Small intestine (tissue), 7 donors: ENCODE data around the gene DHRSX. TPM values are rescaled to one million over a fixed set of nuclear protein-coding genes. Genes with fewer than 3 reads are reported as not detected.

ENCODE experiments used
- DNase-seq, 2 donors: peaks; one replicate each; pipeline versions ENCODE4 v3.0.0 to v3.0.0-alpha.2; 2013
- FAIRE-seq: peaks from 2 replicates; lab custom pipeline; 2012; peaks lifted over from hg19 to GRCh38; lab: Jason Lieb, UNC
- H3K27ac ChIP-seq, 3 donors: one replicate each; pipeline ENCODE4 v1.5.1; 2013; ENCODE audit warnings: low read length in 2 of 3, mild to moderate bottlenecking in 2 of 3, control low read depth in 1 of 3, inconsistent platforms in 1 of 3, low read depth in 1 of 3, moderate library complexity in 1 of 3
- H3K27me3 ChIP-seq, 3 donors: one replicate each; pipeline ENCODE4 v1.6.1; 2013; ENCODE audit warnings: low read length in 3 of 3, inconsistent platforms in 1 of 3; ENCODE audit not compliant: control insufficient read depth in 3 of 3, insufficient read depth in 3 of 3
- H3K36me3 ChIP-seq, 3 donors: one replicate each; pipeline ENCODE4 v1.6.1; 2013; ENCODE audit warnings: low read length in 3 of 3, inconsistent platforms in 1 of 3, low read depth in 1 of 3, mild to moderate bottlenecking in 1 of 3, moderate library complexity in 1 of 3; ENCODE audit not compliant: control insufficient read depth in 3 of 3, insufficient read depth in 2 of 3
- H3K4me1 ChIP-seq, 3 donors: one replicate each; pipeline ENCODE4 v1.6.1; 2013; ENCODE audit warnings: low read length in 2 of 3, inconsistent platforms in 1 of 3, low read depth in 1 of 3, mild to moderate bottlenecking in 1 of 3, moderate library complexity in 1 of 3; ENCODE audit not compliant: control insufficient read depth in 3 of 3, insufficient read depth in 2 of 3
- H3K4me3 ChIP-seq, 3 donors: one replicate each; pipeline ENCODE4 v1.5.1; 2013; ENCODE audit warnings: low read length in 3 of 3, control low read depth in 1 of 3, inconsistent platforms in 1 of 3, low read depth in 1 of 3, mild to moderate bottlenecking in 1 of 3, moderate library complexity in 1 of 3
- H3K9me3 ChIP-seq, 2 donors: one replicate each; pipeline ENCODE4 v1.6.1; 2013; ENCODE audit warnings: low read depth in 1 of 2, low read length in 1 of 2; ENCODE audit not compliant: control insufficient read depth in 2 of 2, insufficient read depth in 1 of 2
- WGBS, 3 donors: extraction: QIAGEN DNeasy Blood & Tissue Kit; methylation state at CpG; one replicate each; pipeline ENCODE4 v1.1.7; 2013; 5-methylcytosine and 5-hydroxymethylcytosine counted together
- polyA plus RNA-seq, 4 donors: library from polyadenylated mRNA; stranded (reverse) in 3 of 4; unstranded in 1 of 4; fragments of 200-250 nt in 3 of 4; fragments of 120-200 nt in 1 of 4; gene quantifications; one replicate each; pipeline versions ENCODE4 v1.2.1 to v1.2.3, GENCODE V29; 2013
- donor health status: healthy with polysubstance abuse.
- donor health status: control.
- donor health status: control.
- donor health status: Bipolar disorder and iron deficiency.
- donor health status: healthy.

DHRSX gene
- polyA plus RNA-seq, 4 donors = 7.2 to 25.2 (median 12.1) TPM

- Histone ChIP-seq H3K27ac (no peak overlapping the region), H3K4me3 (no peak overlapping the region), H3K4me1 (no peaks in the 10 kb centered on the region), H3K27me3 (no peaks in the 10 kb centered on the region), H3K36me3 (no peaks in the 10 kb centered on the region), H3K9me3 (peaks cover 0 to 30% of the 10 kb centered on the region in 2 donors)
- DNase-seq (no peak), FAIRE-seq (no peak)
- WGBS, 3 donors = 34 to 67% (median 60%) methylated on average over 14 of the region's 14 CpGs
These were observed 312.4 kb downstream of the DHRSX start for GRCh38 chrX:2188330-2188792.

- WGBS, 3 donors = 90 to 93% (median 91%) methylated on average over 14 to 15 of the region's 15 CpGs
- Histone ChIP-seq H3K4me1 (no peaks in the 10 kb centered on the region), H3K27me3 (no peaks in the 10 kb centered on the region), H3K4me3 (no peak overlapping the region), H3K9me3 (peaks cover 0 to 30% of the 10 kb centered on the region in 2 donors), H3K36me3 (no peaks in the 10 kb centered on the region), H3K27ac (no peak overlapping the region)
- no peak for FAIRE-seq
- no peak for DNase-seq
These were observed 313.2 kb downstream of the DHRSX start for GRCh38 chrX:2187352-2188115.

DNA sequence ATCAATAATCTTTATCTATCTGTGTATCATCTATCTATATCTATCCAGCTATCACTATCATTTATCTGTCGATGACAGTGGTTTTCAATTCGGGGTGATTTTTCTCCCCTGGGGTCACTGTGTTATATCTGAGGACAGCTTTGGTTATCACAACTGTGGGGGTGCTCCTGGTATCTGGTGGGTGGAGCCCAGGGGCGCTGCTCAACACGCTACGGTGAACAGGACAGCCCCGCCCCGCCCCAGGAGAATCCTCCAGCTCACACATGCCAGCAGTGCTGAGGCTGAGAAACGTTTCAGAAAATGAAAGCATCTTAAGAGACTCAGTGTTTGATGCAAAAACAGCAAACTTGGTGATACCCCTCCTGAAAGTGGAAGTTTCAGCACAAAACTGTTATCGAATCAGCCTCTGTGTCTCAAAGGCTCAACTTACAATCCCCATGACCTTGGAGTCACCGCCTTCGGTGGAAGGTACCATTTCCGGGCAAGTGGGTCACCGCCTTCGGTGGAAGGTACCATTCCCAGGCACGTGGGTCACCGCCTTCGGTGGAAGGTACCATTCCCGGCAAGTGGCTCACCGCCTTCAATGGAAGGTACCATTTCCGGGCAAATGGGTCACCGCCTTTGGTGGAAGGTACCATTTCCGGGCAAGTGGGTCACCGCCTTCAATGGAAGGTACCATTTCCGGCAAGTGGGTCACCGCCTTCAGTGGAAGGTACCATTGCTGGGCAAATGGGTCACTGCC lies 315.3 kb downstream of the DHRSX start:
- H3K4me3 ChIP-seq = no peak overlapping the region
- H3K9me3 ChIP-seq = peaks cover 0 to 26% of the 10 kb centered on the region in 2 donors
- no peaks in the 10 kb centered on the region for H3K4me1 ChIP-seq
- 94 to 95% (median 95%) methylated on average over 25 of the region's 25 CpGs for WGBS, 3 donors
- no peak for FAIRE-seq
- DNase-seq = no peak
- H3K27ac ChIP-seq = no peak overlapping the region
- no peaks in the 10 kb centered on the region for H3K36me3 ChIP-seq
- no peaks in the 10 kb centered on the region for H3K27me3 ChIP-seq

- WGBS, 3 donors = 85 to 92% (median 86%) methylated on average over 1 of the region's 1 CpG
- no peak for DNase-seq
- FAIRE-seq = no peak
- no peak overlapping the region for H3K4me3 ChIP-seq
- H3K9me3 ChIP-seq = peaks cover 0 to 25% of the 10 kb centered on the region in 2 donors
- H3K27ac ChIP-seq = no peak overlapping the region
- no peaks in the 10 kb centered on the region for H3K27me3 ChIP-seq
- H3K36me3 ChIP-seq = no peaks in the 10 kb centered on the region
- no peaks in the 10 kb centered on the region for H3K4me1 ChIP-seq
These were observed 316.7 kb downstream of the DHRSX start for GRCh38 chrX:2184089-2184488.

DNA sequence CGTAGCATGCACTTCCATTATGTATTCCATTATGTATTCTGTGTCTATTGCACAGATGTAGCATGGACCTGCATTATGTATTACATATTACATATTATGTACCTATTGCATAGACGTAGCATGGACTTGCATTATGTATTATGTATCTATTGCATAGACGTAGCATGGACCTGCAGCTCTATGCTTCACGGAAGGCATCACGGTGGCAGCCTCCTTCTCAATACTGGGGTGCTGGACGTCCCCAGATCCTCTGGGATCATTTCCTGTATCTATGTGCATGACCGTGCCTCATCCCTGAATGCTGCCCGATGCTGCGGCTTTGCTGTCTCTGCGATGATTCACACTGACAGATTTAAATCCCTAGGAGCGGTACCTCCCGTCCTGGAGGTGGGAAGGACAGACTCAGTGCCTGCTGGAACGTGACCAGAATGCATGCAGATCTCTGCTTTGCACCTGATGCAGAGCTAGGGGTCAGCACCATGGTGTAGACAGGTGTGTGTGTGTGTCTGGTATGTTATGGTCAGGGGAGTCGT lies 317.5 kb downstream of the DHRSX start:
- DNase-seq (no peak), FAIRE-seq (no peak)
- Histone ChIP-seq H3K4me1 (no peaks in the 10 kb centered on the region), H3K27me3 (no peaks in the 10 kb centered on the region), H3K27ac (no peak overlapping the region), H3K9me3 (peaks cover 0 to 20% of the 10 kb centered on the region in 2 donors), H3K36me3 (no peaks in the 10 kb centered on the region), H3K4me3 (no peak overlapping the region)
- 85 to 95% (median 90%) methylated on average over 14 of the region's 14 CpGs for WGBS, 3 donors

DNA sequence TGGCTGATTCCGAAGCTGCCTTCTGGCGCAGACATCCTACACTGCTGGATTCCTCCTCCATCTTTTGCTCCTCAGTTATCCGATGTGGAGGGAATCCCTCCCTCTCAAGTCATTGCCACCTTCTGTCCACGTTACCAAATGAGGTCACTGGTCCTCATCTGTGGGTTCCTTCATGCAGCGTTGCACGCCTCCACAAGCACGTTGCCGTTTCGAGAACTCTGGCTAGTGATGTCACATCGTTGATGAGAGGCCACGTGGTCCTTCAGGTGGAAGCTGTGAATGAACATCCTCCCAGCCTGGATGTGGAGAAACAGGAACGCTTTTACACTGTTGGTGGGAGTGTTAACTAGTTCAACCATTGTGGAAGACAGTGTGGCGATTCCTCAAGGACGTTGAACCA lies 323.2 kb downstream of the DHRSX start:
- Histone ChIP-seq H3K9me3 (no peaks in the 10 kb centered on the region), H3K4me3 (no peak overlapping the region), H3K4me1 (no peaks in the 10 kb centered on the region), H3K36me3 (no peaks in the 10 kb centered on the region), H3K27me3 (no peaks in the 10 kb centered on the region), H3K27ac (no peak overlapping the region)
- 94 to 95% (median 94%) methylated on average over 14 of the region's 14 CpGs for WGBS, 3 donors
- no peak for DNase-seq
- no peak for FAIRE-seq

GRCh38 chrX:2176733-2177132 lies 324.0 kb downstream of the DHRSX start:
- FAIRE-seq = no peak
- Histone ChIP-seq H3K4me1 (no peaks in the 10 kb centered on the region), H3K36me3 (no peaks in the 10 kb centered on the region), H3K27ac (no peak overlapping the region), H3K27me3 (no peaks in the 10 kb centered on the region), H3K4me3 (no peak overlapping the region), H3K9me3 (no peaks in the 10 kb centered on the region)
- WGBS, 3 donors = 88 to 92% (median 89%) methylated on average over 5 of the region's 5 CpGs
- DNase-seq = no peak

DNA sequence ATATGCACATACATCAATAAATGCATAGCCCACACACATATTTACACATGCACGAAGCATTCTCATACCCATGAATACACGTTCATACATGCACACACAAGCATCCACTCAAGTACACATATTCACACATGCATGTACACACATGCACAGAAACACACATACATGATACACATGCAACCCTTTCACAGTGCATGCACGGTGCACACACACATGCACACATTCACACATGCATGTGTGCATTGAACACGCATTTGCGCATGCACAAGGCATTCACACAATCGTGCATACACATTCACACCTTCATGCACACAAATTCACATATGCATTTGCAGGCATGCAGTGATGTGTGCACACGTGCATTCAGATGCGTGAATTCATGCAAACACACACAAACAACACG lies 324.5 kb downstream of the DHRSX start:
- H3K36me3 ChIP-seq = no peaks in the 10 kb centered on the region
- FAIRE-seq (no peak), DNase-seq (no peak)
- no peaks in the 10 kb centered on the region for H3K9me3 ChIP-seq
- 93 to 96% (median 96%) methylated on average over 9 of the region's 9 CpGs for WGBS, 3 donors
- H3K4me3 ChIP-seq = no peak overlapping the region
- H3K27me3 ChIP-seq = no peaks in the 10 kb centered on the region
- no peak overlapping the region for H3K27ac ChIP-seq
- H3K4me1 ChIP-seq = no peaks in the 10 kb centered on the region
